Measurements from ENCODE around the gene MOSMO.

Gene MOSMO

GRCh38 chr16:22050963-22051362, 43.1 kb downstream of the MOSMO start:
- no peak for DNase-seq (ENCODE audit: low read depth)

DNA sequence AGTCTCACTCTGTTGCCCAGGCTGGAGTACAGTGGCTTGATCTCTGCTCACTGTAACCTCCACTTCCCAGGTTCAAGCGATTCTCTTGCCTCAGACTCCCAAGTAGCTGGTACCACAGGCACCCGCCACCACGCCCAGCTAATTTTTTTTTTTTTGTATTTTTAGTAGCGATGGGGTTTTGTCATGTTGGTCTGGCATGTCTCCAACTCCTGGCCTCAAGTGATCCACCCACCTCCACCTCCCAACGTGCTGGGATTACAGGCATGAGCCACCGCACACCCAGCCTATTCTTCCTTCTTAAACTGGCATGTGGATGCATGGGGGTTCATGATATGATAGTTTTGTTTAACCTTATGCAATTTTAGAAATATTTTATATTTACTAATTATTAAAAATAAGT, 45.1 kb downstream of the MOSMO start:
- DNase-seq (ENCODE audit: low read depth), result no peak

DNA sequence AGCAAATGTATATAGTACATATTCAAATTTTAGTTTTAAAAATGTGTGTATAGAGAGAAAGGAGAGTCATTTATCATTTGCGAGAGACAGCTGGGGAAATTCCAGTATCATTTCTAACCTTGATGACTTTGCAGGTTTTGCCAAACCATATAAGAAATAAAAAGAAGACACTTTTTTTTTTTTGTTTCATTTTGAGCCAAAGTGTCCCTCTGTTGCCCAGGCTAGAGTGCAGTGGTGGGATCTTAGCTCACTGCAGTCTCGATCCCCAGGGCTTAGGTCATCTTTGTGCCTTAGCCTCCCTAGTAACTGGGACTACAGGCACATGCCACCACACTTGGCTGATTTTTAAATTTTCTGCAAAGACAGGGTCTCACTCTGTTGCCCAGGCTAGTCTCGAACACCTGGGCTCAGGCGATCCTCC, 46.0 kb downstream of the MOSMO start:
- DNase-seq (ENCODE audit: low read depth), result no peak

- DNase-seq (ENCODE audit: low read depth), result no peak
Observed at GRCh38 chr16:22054847-22055590, 47.1 kb downstream of the MOSMO start.

DNA sequence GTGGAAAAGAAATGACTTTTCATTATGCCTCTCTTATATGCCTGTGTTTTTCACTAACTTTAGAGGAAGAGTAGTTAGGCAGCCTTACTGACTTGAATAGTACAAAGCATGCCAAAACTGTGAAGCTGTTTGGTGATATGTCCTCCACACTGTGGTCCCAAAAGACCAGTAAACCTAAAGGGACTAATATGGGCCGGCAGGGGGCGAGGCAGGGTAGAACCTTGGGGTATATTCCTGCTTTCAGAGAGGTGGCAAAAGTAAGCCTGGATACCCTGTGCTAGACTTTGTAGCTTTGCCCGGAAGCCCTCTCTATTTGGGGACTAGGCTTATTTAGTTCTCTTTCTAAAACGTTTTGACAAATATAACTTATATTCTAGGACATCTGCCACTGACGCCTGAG, 48.0 kb downstream of the MOSMO start:
- no peak for DNase-seq (ENCODE audit: low read depth)

DNA sequence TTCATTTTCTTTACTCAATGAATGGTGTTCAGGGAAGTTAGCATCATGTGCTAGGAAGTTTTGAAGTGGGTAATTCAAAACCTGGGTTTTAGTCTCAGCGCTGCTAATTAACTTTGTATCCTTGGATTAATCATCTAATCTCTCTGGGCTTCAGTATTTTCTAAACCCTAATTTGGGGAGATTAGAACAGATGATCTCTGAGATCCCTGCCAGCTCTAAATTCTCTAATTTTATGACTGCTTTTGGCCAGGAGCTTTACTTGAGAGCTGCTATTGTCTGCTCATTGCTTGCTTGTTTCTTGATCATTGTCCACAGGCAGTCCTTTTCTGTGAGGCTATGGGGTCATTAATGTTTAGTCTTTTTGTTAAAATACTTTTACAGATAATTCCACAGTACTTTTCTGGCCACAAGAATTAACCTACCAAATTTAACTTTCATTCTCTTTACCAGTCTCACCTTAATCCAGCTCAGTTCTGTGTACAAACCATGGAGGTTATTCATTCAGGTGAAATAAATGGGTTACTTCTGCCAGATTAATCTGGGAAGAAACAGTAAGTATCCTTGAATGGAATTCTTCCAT, 56.1 kb downstream of the MOSMO start:
- DNase-seq (ENCODE audit: low read depth), result no peak

DNA sequence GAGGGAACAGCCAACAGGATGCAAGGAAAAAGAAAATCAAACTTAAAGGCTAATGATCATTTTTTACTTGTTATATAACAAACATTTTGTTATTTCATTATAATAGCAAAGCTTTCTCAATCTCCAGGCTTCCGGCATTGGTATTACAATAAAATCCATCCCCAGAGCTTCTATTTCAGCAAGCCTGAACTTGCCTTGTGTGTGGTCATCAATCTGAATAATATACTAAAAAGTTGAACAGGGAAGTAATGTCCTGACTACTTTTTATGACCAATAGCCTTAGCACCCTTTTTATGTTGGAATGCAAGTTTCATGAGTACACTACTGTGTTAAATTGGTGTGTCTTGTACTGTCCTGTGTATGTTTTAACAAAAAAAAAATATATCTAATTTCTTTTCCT, 57.3 kb downstream of the MOSMO start:
- no peak for DNase-seq (ENCODE audit: low read depth)

DNA sequence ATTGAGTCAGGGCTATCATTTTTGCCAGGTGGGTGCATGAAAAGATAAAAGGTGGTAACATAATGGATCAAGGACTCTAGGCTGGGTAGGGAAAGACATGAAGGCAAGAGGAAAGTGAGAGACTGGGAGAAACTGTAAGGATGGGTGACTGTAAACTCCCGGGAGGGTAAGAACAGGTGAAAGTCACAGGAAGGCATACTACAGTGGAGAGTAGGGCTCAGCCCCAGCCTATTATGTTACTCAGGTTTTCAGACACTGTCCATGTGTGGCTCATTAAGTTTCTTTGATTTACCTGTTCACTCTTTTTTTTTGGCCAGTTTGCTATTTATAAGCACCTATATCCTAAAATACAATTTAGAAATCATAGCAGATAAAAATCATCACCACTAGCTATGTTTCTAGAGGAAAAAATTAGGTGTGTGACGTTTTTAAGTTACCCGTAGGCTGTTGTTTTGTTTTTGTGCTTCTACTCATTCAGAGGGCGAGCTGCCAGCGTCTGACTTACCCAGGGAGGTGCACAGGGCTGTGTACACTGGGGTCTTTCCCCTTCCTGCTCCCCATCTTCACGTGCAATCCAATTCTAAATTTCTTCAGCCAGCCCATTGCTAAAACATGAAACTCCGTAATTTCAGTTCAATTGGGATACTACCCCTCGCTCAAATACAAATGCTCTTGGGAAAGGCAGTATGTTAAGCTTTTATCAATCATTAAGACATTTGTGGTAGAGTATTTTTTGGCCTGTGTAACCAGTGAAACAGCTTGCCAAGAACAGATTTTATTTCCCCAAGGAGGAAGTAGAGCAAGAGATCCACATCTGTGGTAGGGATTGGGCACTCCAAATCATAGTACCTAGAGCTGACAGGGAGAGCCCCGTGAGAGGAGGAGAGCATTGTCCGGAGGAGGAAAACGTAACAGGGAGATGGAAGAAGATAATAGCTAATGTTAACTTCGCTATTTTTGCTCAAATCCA, 62.7 kb downstream of the MOSMO start:
- DNase-seq (ENCODE audit: low read depth), result no peak

GRCh38 chr16:22071331-22071910, 63.5 kb downstream of the MOSMO start:
- no peak for DNase-seq (ENCODE audit: low read depth)

- no peak for DNase-seq (ENCODE audit: low read depth)
Observed at GRCh38 chr16:22073350-22073749, 65.4 kb downstream of the MOSMO start.

GRCh38 chr16:22075043-22075757, 67.3 kb downstream of the MOSMO start:
- DNase-seq (ENCODE audit: low read depth), result no peak

- DNase-seq (ENCODE audit: low read depth), result no peak
Observed at GRCh38 chr16:22075776-22076175, 67.9 kb downstream of the MOSMO start.

GRCh38 chr16:22077700-22078313, 69.9 kb downstream of the MOSMO start:
- peak; percentile 32 for DNase-seq (ENCODE audit: low read depth)

- DNase-seq (ENCODE audit: low read depth), result no peak
Observed at GRCh38 chr16:22078656-22079055, 70.7 kb downstream of the MOSMO start.

GRCh38 chr16:22081050-22081449, 73.1 kb downstream of the MOSMO start:
- no peak for DNase-seq (ENCODE audit: low read depth)

DNA sequence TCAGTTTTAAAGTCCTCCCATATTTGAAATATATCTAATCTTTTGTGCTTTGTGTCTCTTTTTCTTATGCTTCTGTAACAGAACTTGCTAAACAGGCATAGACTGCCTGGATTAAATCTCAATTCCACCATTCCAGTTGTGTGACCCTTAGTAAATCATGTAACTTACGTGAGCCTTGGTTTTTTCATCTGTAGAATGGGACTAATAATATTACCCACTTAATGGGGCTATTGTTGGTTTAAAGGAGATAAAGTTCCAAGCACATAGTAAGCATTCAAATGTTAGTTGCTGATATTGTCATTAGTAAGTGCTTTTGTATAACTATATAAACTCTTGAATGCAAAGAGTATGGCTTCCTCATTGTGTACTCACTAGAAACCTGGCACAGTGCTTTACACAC, 78.5 kb downstream of the MOSMO start:
- no peak for DNase-seq (ENCODE audit: low read depth)

- DNase-seq (ENCODE audit: low read depth), result no peak
Observed at GRCh38 chr16:22088642-22089041, 80.7 kb downstream of the MOSMO start.

GRCh38 chr16:22089910-22090309, 82.0 kb downstream of the MOSMO start:
- no peak for DNase-seq (ENCODE audit: low read depth)

DNA sequence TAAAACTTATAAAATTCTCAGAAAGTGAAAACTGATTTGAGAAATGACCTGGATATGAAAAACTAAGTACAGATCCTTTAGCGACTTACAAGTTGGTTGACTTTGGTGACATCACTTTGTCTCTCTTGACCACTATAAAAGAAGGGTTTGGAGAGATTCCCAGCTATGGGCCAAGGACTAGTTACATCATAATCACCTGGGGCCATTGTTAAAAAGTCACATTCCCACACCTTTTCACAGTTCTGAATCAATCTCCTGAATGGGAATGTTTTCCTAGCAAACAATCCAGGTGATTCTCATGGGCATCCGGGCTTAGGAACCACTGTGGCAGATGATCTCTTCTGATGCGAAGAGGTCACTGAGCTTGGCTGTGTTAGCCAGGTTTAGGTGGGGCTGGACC, 83.8 kb downstream of the MOSMO start:
- no peak for DNase-seq (ENCODE audit: low read depth)

DNA sequence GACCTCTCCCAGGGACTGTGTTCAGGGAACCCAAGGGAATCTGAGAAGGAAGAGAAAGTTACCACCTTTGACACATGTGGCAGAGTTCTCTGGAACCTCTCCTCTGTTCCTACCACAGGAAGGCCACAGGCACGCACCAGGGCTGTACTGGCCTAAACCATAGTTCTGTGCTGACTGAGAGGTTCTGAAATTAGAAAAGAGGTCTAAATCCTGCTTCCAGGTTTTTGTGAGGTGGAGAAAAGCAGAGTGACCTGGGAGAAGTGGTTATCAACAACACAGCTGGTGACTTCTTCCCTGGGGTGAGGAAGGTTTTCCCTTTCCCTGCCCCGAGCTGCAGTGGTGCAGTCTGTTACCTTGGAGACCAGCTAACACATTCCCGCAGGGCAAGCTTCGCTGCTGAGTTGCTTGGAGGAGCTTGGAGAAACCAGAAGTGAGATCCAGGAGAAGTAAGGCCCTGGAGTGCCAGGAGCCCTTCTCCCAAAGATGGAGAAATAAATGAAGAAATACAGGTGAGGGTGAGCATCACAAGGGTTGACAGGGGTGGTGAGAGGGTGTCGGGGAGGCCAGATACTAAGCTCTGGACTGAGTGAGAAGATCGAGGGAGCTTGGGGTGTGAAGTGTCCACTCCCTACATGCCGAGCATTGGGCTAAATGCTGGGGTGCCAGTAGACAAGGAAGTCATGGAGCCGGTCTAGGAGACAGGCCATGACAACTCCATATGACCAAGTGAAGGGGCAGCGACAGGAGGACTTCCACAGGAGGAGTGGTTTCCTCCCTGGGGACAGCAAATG, 84.4 kb downstream of the MOSMO start, which contains the start of gene VWA3A:
Gene VWA3A, plus strand, starts transcription at position 399 of the 791 bp plus-strand sequence. Its CDS starts 97 bp downstream, at position 496.
- no peak for DNase-seq (ENCODE audit: low read depth)

Data from T-helper 22 cell (primary cell).